Measurements from ENCODE around the gene KNDC1.
"Not testable (repeated sequence)": the region's sequence is repeated elsewhere in the genome, so short reads cannot be mapped to it uniquely, and the experiment has no call there.

The KNDC1 gene

GRCh38 chr10:133162910-133163856, 3.2 kb downstream of the KNDC1 start:
- no peak for FAIRE-seq

GRCh38 chr10:133163889-133164815, 4.1 kb downstream of the KNDC1 start:
- FAIRE-seq = no peak

DNA sequence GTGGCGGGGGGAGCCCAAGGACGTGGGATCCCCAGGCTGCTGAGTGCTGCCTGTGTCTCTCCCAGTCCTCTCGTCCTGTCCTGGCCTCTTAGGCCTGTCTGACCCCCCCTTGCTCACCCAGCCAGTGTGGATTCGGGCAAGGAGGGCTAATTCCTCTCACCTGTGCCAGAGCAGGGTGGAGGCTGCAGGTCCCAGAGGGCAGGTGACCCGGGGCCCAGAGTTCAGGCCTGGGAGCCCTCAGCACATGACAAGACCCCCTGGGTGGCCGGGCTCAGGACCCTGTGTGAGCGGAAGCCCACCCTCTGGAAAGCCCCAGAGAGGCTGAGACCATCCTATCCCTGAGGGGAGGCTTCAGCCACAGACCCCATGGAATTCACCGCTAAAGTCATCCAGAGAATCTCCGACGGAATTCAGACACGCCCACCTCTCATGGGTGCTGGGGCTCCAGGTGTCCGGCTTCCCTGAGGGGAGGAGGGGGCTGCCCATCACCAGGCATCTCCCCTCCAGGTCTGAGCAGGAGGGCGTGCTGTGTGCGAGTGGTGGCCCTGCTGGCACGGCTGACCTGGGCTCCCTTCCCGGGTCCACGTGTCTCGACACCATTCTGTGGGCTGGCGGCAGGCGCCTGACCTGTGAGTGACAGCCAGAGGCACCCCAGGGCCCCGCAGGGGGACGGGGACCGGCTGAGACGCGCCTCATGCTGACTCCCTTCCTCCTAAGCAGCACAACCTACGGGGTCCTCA, 5.0 kb downstream of the KNDC1 start:
- FAIRE-seq = no peak

- no peak for FAIRE-seq
Observed at GRCh38 chr10:133165556-133166503, 5.8 kb downstream of the KNDC1 start.

DNA sequence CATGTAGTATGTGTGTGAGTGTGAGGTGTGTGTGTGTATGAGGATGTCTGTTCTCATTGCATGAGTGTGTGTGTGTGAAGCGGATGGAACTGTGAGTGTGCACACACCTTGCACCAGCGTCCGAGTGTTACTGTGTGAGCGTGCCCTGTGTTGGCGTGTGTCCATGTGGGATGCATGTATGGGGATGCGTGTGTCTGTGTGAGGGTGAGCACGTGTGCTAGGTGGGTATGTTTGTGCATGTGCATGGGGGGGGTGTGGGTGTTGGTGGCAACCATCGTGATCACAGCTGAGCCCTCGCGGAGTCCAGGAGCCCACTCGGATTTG, 6.4 kb downstream of the KNDC1 start:
- FAIRE-seq = no peak

- no peak for FAIRE-seq
Observed at GRCh38 chr10:133166828-133167692, 7.0 kb downstream of the KNDC1 start.

DNA sequence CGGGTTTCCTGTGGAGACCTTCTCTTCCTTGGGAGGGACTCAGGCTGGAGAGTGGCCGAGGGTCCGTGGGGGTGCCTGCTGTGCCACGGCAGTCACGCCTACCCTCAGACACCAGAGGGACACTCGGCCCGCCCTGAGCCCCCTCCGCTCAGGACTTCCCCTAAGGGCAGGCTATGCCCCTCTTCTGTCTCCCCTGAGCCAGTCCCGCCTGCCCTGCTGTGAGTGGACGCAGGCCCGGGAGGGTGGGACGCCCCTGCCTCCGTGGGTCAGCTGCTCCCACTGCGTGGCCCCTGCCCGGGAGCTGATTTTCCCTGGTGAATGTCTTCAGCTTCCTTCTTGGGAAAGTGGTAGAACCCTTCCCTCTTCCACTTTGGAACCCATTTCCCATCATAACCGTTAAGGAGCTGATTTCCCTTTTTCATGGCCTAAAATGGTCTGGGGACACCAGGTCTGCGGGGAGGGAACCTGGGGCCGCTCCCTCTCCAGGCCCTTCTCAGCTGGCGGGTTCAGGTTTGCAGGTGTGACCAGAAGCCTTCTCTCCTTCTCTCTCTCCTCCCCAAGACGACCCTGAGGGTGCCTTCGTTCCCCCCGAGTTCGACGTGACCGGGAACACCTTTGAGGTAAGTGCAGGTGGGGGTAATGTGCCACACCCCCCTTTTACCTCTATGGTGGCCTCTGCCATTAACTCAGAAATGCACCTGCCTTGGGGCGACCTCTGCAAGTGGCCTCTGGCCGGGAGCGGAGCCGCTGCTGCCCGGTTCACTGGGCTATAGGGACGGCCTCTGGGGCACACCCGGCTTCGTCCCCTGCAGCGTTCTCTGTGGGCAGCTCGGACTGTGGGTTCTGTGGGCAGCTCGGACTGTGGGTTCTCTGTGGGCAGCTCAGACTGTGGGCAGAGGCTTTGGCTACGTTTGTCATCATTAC, 7.9 kb downstream of the KNDC1 start:
- FAIRE-seq = no peak

GRCh38 chr10:133168617-133169031, 8.6 kb downstream of the KNDC1 start:
- FAIRE-seq = no peak

DNA sequence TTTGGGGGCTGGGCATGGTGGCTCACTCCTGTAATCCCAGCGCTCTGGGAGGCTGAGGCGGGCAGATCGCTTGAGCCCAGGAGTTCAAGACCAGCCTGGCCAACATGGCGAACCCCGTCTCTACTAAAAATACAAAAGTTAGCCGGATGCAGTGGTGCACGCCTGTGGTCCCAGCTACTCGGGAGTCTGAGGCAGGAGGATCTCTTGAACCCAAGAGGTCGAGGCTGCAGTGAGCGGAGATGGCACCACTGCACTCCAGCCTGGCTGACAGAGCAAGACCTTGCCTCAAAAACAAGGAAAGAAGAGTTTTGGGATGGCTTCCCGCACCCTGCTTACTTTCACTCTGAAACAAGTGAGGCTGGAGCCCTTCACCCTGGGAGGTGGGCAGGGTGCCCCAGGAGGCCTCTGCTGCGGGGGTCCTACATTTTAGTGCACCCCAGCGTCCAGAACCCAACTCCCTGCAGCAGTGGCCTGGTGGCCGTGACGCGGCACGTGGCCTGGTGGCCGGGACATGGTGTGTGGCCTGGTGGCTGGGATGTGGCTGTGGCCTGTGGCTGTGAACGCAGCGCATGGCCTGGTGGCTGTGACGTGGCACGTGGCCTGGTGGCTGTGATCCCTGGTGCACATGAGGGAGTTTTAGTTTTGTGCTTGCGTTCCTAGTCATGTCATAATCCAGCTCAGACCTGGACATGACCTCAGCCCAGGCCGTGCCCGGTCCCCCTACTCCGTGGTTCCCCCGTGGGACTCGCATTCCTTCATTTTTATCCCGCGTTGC, 9.3 kb downstream of the KNDC1 start:
- FAIRE-seq = no peak

DNA sequence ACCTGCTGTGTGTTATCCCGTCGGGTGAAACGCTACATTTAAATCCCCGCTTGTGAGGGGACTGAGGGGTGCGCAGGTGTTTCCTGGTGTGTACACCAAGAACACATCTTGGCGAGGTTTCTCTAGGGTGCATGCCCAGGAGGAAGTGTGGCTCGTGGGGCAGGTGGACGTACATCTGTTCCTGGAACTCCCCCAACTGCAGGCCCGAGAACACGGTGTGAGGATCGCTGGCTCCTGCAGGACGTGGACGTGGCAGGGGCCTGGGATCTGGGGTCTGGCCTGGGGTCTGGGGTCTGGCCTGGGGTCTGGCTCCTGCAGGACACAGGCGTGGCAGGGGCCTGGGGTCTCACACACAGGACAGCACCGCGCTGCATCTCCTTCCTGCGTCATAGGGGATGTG, 10.1 kb downstream of the KNDC1 start:
- FAIRE-seq = no peak

- FAIRE-seq = no peak
Observed at GRCh38 chr10:133173860-133174640, 14.0 kb downstream of the KNDC1 start.

GRCh38 chr10:133174689-133175263, 14.8 kb downstream of the KNDC1 start:
- no peak for FAIRE-seq

GRCh38 chr10:133175624-133176023, 15.6 kb downstream of the KNDC1 start:
- not testable (repeated sequence) for FAIRE-seq

DNA sequence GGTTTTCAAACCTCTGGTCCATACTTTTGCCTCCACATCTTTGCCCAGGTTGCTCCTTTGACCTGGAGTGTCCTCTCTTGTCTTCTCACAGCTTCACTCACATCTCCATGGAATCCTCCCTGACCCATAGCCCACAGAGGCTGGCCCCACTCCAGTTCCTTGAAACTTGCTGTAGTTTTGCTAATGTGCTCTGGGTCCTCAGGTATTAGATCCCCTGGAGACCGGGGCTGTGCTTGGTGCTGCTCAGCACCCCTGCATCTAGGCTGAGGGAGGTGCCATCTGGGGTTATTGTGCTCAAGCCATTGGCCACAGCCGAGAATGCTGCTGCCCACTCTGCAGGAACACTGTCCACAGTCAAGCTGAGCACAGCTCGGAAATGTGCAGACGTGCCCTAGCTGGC, 16.5 kb downstream of the KNDC1 start:
- FAIRE-seq = no peak

GRCh38 chr10:133177380-133178157, 17.6 kb downstream of the KNDC1 start:
- no peak for FAIRE-seq

- no peak for FAIRE-seq
Observed at GRCh38 chr10:133178357-133179127, 18.5 kb downstream of the KNDC1 start.
